GM18858 (cell line): Measurements from ENCODE around the gene PRDX6.
"Not testable (repeated sequence)": the region's sequence is repeated elsewhere in the genome, so short reads cannot be mapped to it uniquely, and the experiment has no call there.

Experiments
- ATAC-seq: cut with Tn5 transposase; IDR thresholded peaks from one replicate; pipeline ENCODE4 v1.9.1; 2021; ENCODE audit not compliant: unreplicated experiment

PRDX6 gene

GRCh38 chr1:173477286-173478093, at the start of gene PRDX6:
TSS of gene PRDX6 (plus strand) at chr1:173477335. CDS start at chr1:173477398, 63 bp downstream.
- ATAC-seq = peak; percentile 25

- ATAC-seq = no peak
These were observed 47.4 kb upstream of the PRDX6 start for GRCh38 chr1:173429471-173430402.

GRCh38 chr1:173430677-173431303, 46.3 kb upstream of the PRDX6 start:
- no peak for ATAC-seq

GRCh38 chr1:173431304-173432045, 45.7 kb upstream of the PRDX6 start:
- ATAC-seq = peak; percentile 43

GRCh38 chr1:173432331-173432730, 44.8 kb upstream of the PRDX6 start:
- ATAC-seq = no peak

- ATAC-seq = no peak
These were observed 43.3 kb upstream of the PRDX6 start for GRCh38 chr1:173433751-173434326.

- no peak for ATAC-seq
These were observed 40.2 kb upstream of the PRDX6 start for GRCh38 chr1:173436841-173437428.

GRCh38 chr1:173438675-173439074, 38.5 kb upstream of the PRDX6 start:
- ATAC-seq = no peak

- no peak for ATAC-seq
These were observed 36.7 kb upstream of the PRDX6 start for GRCh38 chr1:173440430-173440829.

GRCh38 chr1:173444757-173445156, 32.4 kb upstream of the PRDX6 start:
- ATAC-seq = no peak

GRCh38 chr1:173445164-173445563, 32.0 kb upstream of the PRDX6 start:
- ATAC-seq = no peak

GRCh38 chr1:173445656-173446055, 31.5 kb upstream of the PRDX6 start:
- no peak for ATAC-seq

GRCh38 chr1:173447224-173447623, 29.9 kb upstream of the PRDX6 start:
- ATAC-seq = peak; percentile 59

- no peak for ATAC-seq
These were observed 28.2 kb upstream of the PRDX6 start for GRCh38 chr1:173448945-173449344.

GRCh38 chr1:173451981-173452380, 25.2 kb upstream of the PRDX6 start:
- ATAC-seq = no peak

- no peak for ATAC-seq
These were observed 23.2 kb upstream of the PRDX6 start for GRCh38 chr1:173453982-173454381.

GRCh38 chr1:173454966-173455524, 22.1 kb upstream of the PRDX6 start:
- ATAC-seq = no peak

GRCh38 chr1:173459885-173460284, 17.2 kb upstream of the PRDX6 start:
- ATAC-seq = no peak

GRCh38 chr1:173462666-173463065, 14.5 kb upstream of the PRDX6 start:
- ATAC-seq = not testable (repeated sequence)

GRCh38 chr1:173464185-173464584, 12.9 kb upstream of the PRDX6 start:
- not testable (repeated sequence) for ATAC-seq
